Measurements from ENCODE around the gene IGFALS.

IGFALS gene

DNA sequence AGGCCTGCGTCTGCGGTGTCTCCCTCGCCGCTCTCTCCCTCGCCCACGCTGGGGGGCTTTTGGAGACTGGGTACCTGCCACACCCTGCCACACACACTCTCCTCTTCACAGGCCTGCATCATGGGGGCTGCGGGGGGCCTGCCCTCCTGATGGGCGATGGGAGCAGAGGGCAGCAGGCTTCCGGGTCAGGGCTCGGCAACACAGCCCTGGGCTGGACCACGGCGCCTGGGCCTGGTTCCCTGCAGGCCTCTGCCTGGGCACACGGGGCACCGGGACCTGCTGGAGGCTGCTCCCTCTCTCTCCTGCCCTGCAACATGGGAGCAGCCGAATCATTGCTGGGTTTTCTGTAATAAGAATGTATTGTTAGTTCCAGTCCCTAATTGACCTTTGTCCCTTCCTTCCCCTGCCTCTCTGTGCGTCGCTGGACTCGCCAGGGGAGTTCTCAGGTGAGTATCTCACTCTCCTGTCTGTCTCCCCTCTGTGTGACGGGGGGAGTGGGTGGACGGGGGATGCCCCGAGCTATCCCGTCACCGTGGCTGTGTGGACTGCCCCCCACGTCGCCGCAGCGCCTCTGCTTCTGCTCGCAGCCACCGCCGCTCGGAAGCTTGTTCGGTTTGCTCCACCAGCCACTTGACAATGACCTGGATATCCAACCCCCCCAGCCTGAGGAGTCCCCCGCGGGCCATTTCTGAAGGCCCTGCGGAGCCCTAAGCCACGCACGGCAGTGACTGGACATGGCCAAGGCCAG is 35.6 kb downstream of the IGFALS start:
- 93 to 95% methylated on average over 36 to 37 of the region's 37 CpGs for WGBS, 2 experiments
- Histone ChIP-seq H3K27me3 (ENCODE audit: control insufficient read depth, insufficient read depth, low read length, poor library complexity, severe bottlenecking) (no peaks in the 10 kb centered on the region), H3K36me3 (ENCODE audit: control insufficient read depth, insufficient read depth, low read length) (peaks cover 3% of the 10 kb centered on the region)

DNA sequence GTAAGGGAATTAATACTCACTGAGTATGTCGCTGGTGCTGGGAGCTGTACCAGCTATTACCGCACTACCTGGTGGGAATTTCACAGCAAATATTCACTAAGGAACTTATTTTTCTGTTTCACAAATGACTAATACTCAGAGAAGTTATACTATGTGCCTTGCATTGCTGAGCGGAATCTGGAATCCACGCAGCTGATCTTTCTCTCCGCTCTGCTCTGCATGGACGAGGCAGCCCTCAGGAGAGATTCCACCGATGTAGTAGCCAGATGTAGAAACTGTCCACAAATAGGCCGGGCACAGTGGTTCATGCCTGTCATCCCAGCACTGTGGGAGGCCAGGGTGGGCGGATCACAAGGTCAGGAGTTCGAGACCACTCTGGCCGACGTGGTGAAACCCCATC is 39.3 kb downstream of the IGFALS start:
- Histone ChIP-seq H3K27ac (ENCODE audit: insufficient read depth, low read depth, low read length, poor library complexity, severe bottlenecking) (no peak overlapping the region), H3K4me3 (ENCODE audit: insufficient read depth, low read depth, low read length) (no peak overlapping the region), H3K9me3 (ENCODE audit: control insufficient read depth, low read length) (no peaks in the 10 kb centered on the region), H3K36me3 (ENCODE audit: control insufficient read depth, insufficient read depth, low read length) (peaks cover 8% of the 10 kb centered on the region), H3K4me1 (ENCODE audit: control insufficient read depth, insufficient read depth, low read length) (no peaks in the 10 kb centered on the region), H3K27me3 (ENCODE audit: control insufficient read depth, insufficient read depth, low read length, poor library complexity, severe bottlenecking) (no peaks in the 10 kb centered on the region)
- 94 to 96% methylated on average over 12 of the region's 12 CpGs for WGBS, 2 experiments

More for the DNA sequence above, 35.6 kb downstream of the IGFALS start:
- Histone ChIP-seq H3K4me1 (ENCODE audit: control insufficient read depth, insufficient read depth, low read length) (peaks cover 3% of the 10 kb centered on the region), H3K9me3 (ENCODE audit: control insufficient read depth, low read length) (no peaks in the 10 kb centered on the region), H3K4me3 (ENCODE audit: insufficient read depth, low read depth, low read length) (no peak overlapping the region), H3K27ac (ENCODE audit: insufficient read depth, low read depth, low read length, poor library complexity, severe bottlenecking) (no peak overlapping the region)

DNA sequence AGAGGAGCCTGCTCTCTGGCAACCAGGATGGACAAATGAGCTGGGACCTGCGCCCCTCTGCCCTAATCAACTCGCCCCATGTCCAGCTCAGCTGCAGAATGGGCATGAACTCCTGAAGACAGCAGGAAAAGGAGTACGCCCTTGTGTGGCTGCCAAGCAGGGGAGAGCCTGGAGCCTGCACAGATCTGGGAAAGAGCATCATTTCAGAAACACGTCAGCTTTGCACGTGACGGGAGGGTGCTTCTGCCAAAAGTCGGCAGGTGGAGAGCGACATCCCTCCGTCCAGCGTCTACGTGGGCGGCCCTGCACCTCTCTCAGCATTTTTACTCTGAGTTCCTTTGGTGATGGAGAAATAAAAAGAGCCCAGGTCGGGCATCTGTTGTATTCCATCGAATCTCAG is 40.7 kb downstream of the IGFALS start:
- Histone ChIP-seq H3K4me3 (ENCODE audit: insufficient read depth, low read depth, low read length) (no peak overlapping the region), H3K27ac (ENCODE audit: insufficient read depth, low read depth, low read length, poor library complexity, severe bottlenecking) (no peak overlapping the region), H3K9me3 (ENCODE audit: control insufficient read depth, low read length) (no peaks in the 10 kb centered on the region), H3K36me3 (ENCODE audit: control insufficient read depth, insufficient read depth, low read length) (peaks cover 6% of the 10 kb centered on the region), H3K27me3 (ENCODE audit: control insufficient read depth, insufficient read depth, low read length, poor library complexity, severe bottlenecking) (no peaks in the 10 kb centered on the region), H3K4me1 (ENCODE audit: control insufficient read depth, insufficient read depth, low read length) (no peaks in the 10 kb centered on the region)
- WGBS, 2 experiments: 93 to 94% methylated on average over 14 of the region's 14 CpGs

DNA sequence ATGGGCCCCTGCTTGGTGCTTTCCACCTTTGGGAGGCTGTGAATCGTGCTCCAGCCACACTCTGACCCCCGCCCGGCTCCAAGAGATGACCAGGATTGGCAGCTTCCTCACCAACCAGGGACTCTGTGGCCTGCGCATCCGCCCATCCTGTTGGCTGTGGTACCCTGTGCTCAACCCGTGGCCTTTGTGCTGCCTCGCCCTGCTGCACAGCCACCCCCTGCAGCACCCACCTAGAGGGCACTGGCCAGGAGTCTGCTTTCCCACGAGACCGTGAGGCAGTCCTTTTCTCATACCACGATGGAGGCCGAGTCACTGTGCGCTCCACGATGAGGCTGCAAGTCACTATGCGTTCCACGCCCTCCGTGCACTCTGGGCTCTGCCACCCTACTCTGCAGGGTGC is 41.6 kb downstream of the IGFALS start:
- 96 to 97% methylated on average over 16 of the region's 16 CpGs for WGBS, 2 experiments
- Histone ChIP-seq H3K36me3 (ENCODE audit: control insufficient read depth, insufficient read depth, low read length) (peaks cover 8% of the 10 kb centered on the region), H3K27me3 (ENCODE audit: control insufficient read depth, insufficient read depth, low read length, poor library complexity, severe bottlenecking) (no peaks in the 10 kb centered on the region), H3K27ac (ENCODE audit: insufficient read depth, low read depth, low read length, poor library complexity, severe bottlenecking) (no peak overlapping the region), H3K9me3 (ENCODE audit: control insufficient read depth, low read length) (no peaks in the 10 kb centered on the region), H3K4me3 (ENCODE audit: insufficient read depth, low read depth, low read length) (no peak overlapping the region), H3K4me1 (ENCODE audit: control insufficient read depth, insufficient read depth, low read length) (no peaks in the 10 kb centered on the region)

DNA sequence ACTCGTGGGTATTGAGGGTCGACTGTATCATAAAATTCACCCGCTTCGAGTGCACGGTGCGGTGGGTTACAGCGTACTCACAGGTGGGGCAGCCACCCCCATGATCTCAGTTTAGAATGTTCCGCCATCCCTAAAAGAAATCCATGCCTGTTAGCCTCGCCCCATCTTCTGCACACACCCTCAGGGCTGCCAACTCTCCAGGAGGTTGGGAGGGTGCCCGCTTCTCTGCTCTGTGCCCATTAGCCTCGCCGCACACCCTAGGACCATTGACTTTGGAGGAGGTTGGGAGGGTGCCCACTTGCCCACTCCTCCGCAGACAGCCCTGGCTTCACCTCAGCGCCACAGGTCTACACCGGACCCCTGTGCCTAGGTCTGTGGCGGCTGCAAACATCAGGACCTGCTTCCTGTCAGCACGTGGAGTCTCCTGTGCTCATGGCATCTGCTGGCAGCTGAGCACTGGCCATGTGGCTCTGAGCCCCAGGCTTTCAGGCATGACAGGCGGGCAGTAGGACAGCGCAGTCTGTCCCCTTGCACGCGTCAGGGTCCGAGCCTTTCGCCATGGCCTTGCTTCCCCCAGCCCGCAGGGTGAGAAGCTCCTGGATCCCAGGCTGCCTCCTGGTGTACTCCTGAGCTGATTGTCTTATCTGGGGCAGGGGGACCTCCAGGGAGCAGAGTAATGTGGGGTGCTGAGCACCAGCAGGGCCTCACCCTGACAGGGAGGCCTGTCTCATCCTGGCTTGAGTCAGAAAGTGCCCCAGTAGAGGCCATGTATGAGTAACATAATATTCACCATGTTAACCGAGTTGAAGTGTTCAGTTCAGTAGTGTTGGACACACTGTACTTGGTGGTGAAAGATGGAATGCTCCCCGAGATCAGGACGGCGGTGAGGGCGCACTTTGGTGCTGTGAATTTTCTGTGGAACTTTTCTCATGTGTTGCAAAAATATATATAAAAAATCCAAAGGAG is 44.1 kb downstream of the IGFALS start:
- 96 to 97% methylated on average over 26 to 29 of the region's 29 CpGs for WGBS, 2 experiments
- Histone ChIP-seq H3K36me3 (ENCODE audit: control insufficient read depth, insufficient read depth, low read length) (peaks cover 9% of the 10 kb centered on the region), H3K4me1 (ENCODE audit: control insufficient read depth, insufficient read depth, low read length) (no peaks in the 10 kb centered on the region), H3K9me3 (ENCODE audit: control insufficient read depth, low read length) (no peaks in the 10 kb centered on the region), H3K27ac (ENCODE audit: insufficient read depth, low read depth, low read length, poor library complexity, severe bottlenecking) (no peak overlapping the region), H3K4me3 (ENCODE audit: insufficient read depth, low read depth, low read length) (no peak overlapping the region), H3K27me3 (ENCODE audit: control insufficient read depth, insufficient read depth, low read length, poor library complexity, severe bottlenecking) (no peaks in the 10 kb centered on the region)

DNA sequence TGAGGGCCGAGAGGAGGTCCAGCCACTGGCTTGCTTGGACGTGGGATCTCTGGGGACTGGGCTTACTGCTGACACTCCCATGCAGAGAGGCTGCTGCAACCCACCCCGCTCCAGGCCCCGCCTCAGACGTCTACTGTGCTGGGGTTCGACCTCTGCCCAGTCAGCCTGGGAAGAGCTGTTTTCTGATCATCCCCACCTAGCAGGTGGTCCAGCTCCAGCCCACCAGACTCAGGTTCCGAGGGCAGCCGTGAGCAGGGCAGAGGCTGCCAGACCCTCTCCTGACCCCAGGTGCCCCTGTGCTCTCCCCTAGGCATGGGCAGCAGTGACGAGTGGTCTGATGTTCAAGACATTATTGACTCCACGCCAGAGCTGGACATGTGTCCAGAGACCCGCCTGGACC is 45.6 kb downstream of the IGFALS start:
- Histone ChIP-seq H3K36me3 (ENCODE audit: control insufficient read depth, insufficient read depth, low read length) (peaks cover 9% of the 10 kb centered on the region), H3K27ac (ENCODE audit: insufficient read depth, low read depth, low read length, poor library complexity, severe bottlenecking) (no peak overlapping the region), H3K27me3 (ENCODE audit: control insufficient read depth, insufficient read depth, low read length, poor library complexity, severe bottlenecking) (no peaks in the 10 kb centered on the region), H3K9me3 (ENCODE audit: control insufficient read depth, low read length) (no peaks in the 10 kb centered on the region), H3K4me1 (ENCODE audit: control insufficient read depth, insufficient read depth, low read length) (no peaks in the 10 kb centered on the region), H3K4me3 (ENCODE audit: insufficient read depth, low read depth, low read length) (no peak overlapping the region)
- WGBS, 2 experiments: 95% methylated on average over 11 of the region's 11 CpGs

DNA sequence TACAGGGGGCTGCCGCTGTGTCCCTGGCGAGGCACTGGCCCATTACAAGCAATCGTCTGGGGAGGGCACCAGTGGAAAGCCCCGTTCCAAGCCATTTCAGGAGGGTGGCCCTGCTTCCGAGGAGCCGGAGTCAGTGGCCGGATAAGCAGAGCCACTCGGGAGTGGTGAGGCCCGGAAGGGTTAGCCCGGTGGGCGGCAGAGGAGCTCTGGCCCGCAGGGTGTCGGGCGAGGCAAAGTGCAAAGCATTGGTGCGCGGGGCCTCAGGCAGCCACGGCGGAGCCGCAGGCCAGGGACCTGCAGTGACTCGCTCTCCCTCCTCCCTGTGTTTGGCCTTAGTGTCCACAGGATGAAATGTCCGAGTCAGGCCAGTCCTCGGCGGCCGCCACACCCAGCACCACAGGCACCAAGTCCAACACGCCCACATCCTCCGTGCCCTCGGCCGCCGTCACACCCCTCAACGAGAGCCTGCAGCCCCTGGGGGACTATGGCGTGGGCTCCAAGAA is 46.8 kb downstream of the IGFALS start:
- no peaks in the 10 kb centered on the region for H3K4me1 ChIP-seq (ENCODE audit: control insufficient read depth, insufficient read depth, low read length)
- WGBS, 2 experiments: 96% methylated on average over 31 of the region's 31 CpGs
- peak overlapping the region; percentile 26 for H3K27ac ChIP-seq (ENCODE audit: insufficient read depth, low read depth, low read length, poor library complexity, severe bottlenecking)
- peaks cover 4% of the 10 kb centered on the region for H3K36me3 ChIP-seq (ENCODE audit: control insufficient read depth, insufficient read depth, low read length)
- H3K4me3 ChIP-seq (ENCODE audit: insufficient read depth, low read depth, low read length): no peak overlapping the region
- H3K27me3 ChIP-seq (ENCODE audit: control insufficient read depth, insufficient read depth, low read length, poor library complexity, severe bottlenecking): no peaks in the 10 kb centered on the region
- no peaks in the 10 kb centered on the region for H3K9me3 ChIP-seq (ENCODE audit: control insufficient read depth, low read length)

DNA sequence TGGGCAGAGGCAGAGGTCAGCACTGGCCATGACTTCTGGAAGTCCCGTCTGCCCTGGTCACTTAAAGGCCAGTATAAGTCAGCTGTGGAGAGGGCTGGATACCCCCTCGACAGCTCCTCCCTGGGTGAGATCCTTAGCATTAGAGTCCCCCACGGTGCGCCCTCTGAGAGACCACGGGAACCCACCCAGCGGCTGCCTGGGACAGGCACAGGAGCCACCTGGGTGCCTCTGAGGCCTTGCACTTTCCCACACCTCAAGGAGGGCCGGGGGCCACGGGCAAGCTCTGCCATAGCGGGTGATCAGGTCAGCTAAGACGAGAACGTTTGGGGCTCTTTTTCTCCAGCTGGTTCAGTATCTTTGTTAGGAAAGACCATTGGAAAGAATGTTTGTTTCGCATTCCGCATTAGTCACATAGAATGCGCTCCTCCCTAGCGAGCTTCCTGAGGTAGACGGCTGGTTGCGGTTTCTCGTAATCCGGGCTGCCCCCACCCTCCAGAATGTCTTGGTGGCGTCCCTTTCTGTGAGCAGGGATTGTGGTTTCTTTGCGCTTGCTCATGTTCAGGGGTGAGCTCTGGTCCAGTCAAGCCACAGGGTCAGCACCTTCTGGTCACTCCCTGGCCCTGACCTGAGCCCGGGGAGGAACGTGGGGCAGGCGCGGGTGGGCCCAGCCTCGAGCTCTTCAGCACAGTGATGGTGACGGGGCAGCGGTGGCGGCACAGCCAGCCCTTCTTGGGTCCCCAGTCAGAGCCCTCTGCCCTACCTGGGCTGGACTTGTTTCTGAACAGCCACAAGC is 47.4 kb downstream of the IGFALS start:
- H3K4me1 ChIP-seq (ENCODE audit: control insufficient read depth, insufficient read depth, low read length): no peaks in the 10 kb centered on the region
- peak overlapping the region; percentile 87 for H3K27ac ChIP-seq (ENCODE audit: insufficient read depth, low read depth, low read length, poor library complexity, severe bottlenecking)
- peaks cover 4% of the 10 kb centered on the region for H3K36me3 ChIP-seq (ENCODE audit: control insufficient read depth, insufficient read depth, low read length)

DNA sequence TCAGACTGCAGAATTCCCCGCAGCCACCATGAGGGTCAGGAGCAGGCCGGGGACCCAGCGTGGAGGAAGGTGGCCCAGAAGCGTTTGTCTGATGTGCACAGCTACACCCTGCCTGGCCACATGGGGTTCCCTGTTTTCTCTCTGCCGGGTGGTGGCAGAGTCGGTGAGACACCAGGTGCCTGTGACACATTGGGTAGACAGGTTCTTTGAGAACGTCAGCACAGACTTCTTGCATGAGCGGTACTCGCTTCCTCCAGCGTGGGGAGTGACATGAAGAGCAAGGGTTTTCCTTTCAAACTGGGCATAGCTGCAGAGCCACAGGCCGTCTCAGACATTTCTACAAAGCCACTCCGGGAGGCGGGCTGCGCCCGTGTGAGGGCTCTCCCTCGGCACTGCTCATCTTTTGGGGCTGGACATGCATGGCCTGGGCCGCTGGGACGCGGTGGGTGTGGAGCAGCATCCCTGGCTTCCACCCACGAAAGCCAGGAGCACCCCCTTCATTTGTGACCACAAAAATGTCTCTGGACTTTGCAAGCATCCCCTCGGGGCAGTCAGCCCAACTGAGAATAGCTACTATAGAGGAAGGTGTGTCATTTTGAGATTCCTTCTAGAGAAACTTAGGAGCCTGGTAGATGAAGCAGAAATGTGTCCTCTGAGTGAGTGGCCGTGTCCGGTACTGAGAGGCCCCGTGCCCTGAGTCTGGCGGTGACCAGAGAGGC is 48.2 kb downstream of the IGFALS start:
- H3K27me3 ChIP-seq (ENCODE audit: control insufficient read depth, insufficient read depth, low read length, poor library complexity, severe bottlenecking): no peaks in the 10 kb centered on the region
- H3K36me3 ChIP-seq (ENCODE audit: control insufficient read depth, insufficient read depth, low read length): peaks cover 4% of the 10 kb centered on the region
- peak overlapping the region; percentile 87 for H3K27ac ChIP-seq (ENCODE audit: insufficient read depth, low read depth, low read length, poor library complexity, severe bottlenecking)
- H3K4me3 ChIP-seq (ENCODE audit: insufficient read depth, low read depth, low read length): no peak overlapping the region
- WGBS, 2 experiments: 94 to 95% methylated on average over 25 of the region's 25 CpGs
- no peaks in the 10 kb centered on the region for H3K9me3 ChIP-seq (ENCODE audit: control insufficient read depth, low read length)
- H3K4me1 ChIP-seq (ENCODE audit: control insufficient read depth, insufficient read depth, low read length): no peaks in the 10 kb centered on the region

More for the DNA sequence above, 47.4 kb downstream of the IGFALS start:
- H3K4me3 ChIP-seq (ENCODE audit: insufficient read depth, low read depth, low read length): no peak overlapping the region
- no peaks in the 10 kb centered on the region for H3K9me3 ChIP-seq (ENCODE audit: control insufficient read depth, low read length)
- no peaks in the 10 kb centered on the region for H3K27me3 ChIP-seq (ENCODE audit: control insufficient read depth, insufficient read depth, low read length, poor library complexity, severe bottlenecking)
- 93 to 95% methylated on average over 29 of the region's 29 CpGs for WGBS, 2 experiments

All from ectodermal cell (in vitro differentiated cells).